Testis (tissue), 3 donors: ENCODE measurements around the gene SCNN1G. TPM values are rescaled to one million over a fixed set of nuclear protein-coding genes. Genes with fewer than 3 reads are reported as not detected.

Experiments
- DNase-seq: peaks from one replicate; pipeline ENCODE4 v3.0.0-alpha.2; 2019
- H3K27ac ChIP-seq, 2 donors: fragments of 200-600 bp; sonication (generic); one replicate each; pipeline ENCODE4 v1.5.1; 2019
- H3K27me3 ChIP-seq: fragments of 200-600 bp; sonication (generic); one replicate; pipeline ENCODE4 v1.5.1; 2019
- H3K36me3 ChIP-seq: fragments of 200-600 bp; sonication (generic); one replicate; pipeline ENCODE4 v1.5.1; 2017; ENCODE audit warnings: low read depth; ENCODE audit errors: missing control alignments
- H3K4me1 ChIP-seq: fragments of 200-600 bp; sonication (generic); one replicate; pipeline ENCODE4 v1.5.1; 2019
- H3K4me3 ChIP-seq, 2 donors: fragments of 200-600 bp; sonication (generic); one replicate each; pipeline ENCODE4 v1.5.1; 2017 to 2019
- H3K9me3 ChIP-seq: fragments of 200-600 bp; sonication (generic); one replicate; pipeline ENCODE4 v1.5.1; 2017
- POLR2A ChIP-seq: fragments of 450-650 bp; IDR thresholded peaks from one replicate; pipeline ENCODE4 v1.6.1; 2017; ENCODE audit warnings: antibody characterized with exemption, mild to moderate bottlenecking, moderate library complexity
- WGBS, 2 donors: methylation state at CpG; one replicate each; pipeline ENCODE4 v1.1.5; 2018; 5-methylcytosine and 5-hydroxymethylcytosine counted together
- intact Hi-C: fragments of 100-400 bp; cut with DNase I; formaldehyde crosslinking; loops from one replicate; pipeline ENCODE4 v1.15.1; 2023; ENCODE audit warnings: low total_unique reads
- polyA plus RNA-seq: library from polyadenylated mRNA; stranded (reverse); fragments of 350-450 nt; fragmentation: Illumina TruSeq; extraction: RNeasy Lipid Tissue Mini Kit (QIAGEN cat#74804); gene quantifications from one replicate; pipeline ENCODE4 v1.2.3, GENCODE V29; 2014; ENCODE audit warnings: low read depth, low replicate concordance; ENCODE audit not compliant: insufficient read depth
- total RNA-seq, 2 donors: library from RNA; depleted of rRNA; stranded (reverse); fragments of >200 nt; gene quantifications; one replicate each; pipeline ENCODE4 v1.2.3, GENCODE V29; 2016
- TF ChIP-seq, protein P1 (sequence below), 3 experiments: fragments of 450-650 bp in 2 of 3; fragments of 200-600 bp in 1 of 3; sonication (generic) in 1 of 3; IDR thresholded peaks; one replicate each; pipeline ENCODE4 v1.5.1; 2016 to 2019; ENCODE audit warnings: antibody characterized with exemption in 3 of 3, mild to moderate bottlenecking in 2 of 3, moderate library complexity in 1 of 3

The SCNN1G gene
- total and polyA plus RNA-seq, 3 donors from 2014 or later: 0.16 to 0.19 TPM; not detected in 1

DNA sequence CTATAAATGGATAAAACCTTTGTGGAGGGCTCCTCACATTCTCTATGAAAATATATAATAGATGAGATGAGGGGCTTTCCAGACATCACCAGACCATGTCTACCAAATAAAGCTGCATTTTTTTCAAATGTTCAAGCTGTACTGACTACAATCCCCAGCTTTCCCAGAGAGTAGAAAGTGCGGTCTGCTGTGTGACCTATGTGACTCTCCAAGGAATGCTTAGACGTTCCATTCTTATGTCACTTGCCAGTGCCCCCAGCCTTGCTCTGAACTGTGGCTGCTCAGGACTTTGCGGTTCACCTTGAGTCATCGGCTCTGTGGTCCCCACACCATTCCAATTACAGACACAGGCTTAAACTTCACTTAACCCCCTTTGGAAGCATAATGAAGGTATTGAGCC is 71.8 kb downstream of the SCNN1G start:
- no peaks in the 10 kb centered on the region for H3K27me3 ChIP-seq
- TF ChIP-seq, protein P1, sequence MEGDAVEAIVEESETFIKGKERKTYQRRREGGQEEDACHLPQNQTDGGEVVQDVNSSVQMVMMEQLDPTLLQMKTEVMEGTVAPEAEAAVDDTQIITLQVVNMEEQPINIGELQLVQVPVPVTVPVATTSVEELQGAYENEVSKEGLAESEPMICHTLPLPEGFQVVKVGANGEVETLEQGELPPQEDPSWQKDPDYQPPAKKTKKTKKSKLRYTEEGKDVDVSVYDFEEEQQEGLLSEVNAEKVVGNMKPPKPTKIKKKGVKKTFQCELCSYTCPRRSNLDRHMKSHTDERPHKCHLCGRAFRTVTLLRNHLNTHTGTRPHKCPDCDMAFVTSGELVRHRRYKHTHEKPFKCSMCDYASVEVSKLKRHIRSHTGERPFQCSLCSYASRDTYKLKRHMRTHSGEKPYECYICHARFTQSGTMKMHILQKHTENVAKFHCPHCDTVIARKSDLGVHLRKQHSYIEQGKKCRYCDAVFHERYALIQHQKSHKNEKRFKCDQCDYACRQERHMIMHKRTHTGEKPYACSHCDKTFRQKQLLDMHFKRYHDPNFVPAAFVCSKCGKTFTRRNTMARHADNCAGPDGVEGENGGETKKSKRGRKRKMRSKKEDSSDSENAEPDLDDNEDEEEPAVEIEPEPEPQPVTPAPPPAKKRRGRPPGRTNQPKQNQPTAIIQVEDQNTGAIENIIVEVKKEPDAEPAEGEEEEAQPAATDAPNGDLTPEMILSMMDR (IDR thresholded peaks at IDR 0.05): no peak
- no peak for TF ChIP-seq POLR2A
- no peak overlapping the region for H3K4me3 ChIP-seq
- no peak overlapping the region for H3K27ac ChIP-seq
- H3K4me1 ChIP-seq: no peaks in the 10 kb centered on the region
- intact Hi-C loops: no loop called here
- no peaks in the 10 kb centered on the region for H3K36me3 ChIP-seq
- no peak for DNase-seq
- WGBS, 2 donors: 68 to 73% methylated on average over 4 of the region's 4 CpGs
- no peaks in the 10 kb centered on the region for H3K9me3 ChIP-seq

DNA sequence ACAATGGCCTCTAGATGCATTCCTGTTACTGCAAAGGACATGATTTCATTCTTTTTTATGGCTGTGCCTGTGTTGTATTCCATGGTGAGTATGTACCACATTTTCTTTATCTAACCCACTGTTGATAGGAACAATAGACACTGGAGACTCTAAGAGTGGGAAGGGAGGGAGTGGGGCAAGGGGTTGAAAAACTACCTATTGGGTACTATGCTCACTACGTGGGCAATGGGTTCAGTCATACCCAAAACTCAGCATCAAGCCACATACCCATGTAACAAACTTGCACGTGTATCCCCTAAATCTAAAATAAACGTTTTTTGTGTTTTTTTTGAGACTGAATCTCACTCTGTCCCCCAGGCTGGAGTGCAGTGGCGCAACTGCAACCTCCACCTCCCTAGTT is 72.5 kb downstream of the SCNN1G start:
- H3K27me3 ChIP-seq: no peaks in the 10 kb centered on the region
- no peaks in the 10 kb centered on the region for H3K9me3 ChIP-seq
- no peak for TF ChIP-seq POLR2A
- WGBS, 2 donors: 74 to 75% methylated on average over 4 of the region's 4 CpGs
- H3K27ac ChIP-seq: no peak overlapping the region
- DNase-seq: no peak
- H3K4me3 ChIP-seq: no peak overlapping the region
- no peaks in the 10 kb centered on the region for H3K4me1 ChIP-seq
- intact Hi-C loops: no loop called here
- H3K36me3 ChIP-seq: no peaks in the 10 kb centered on the region

DNA sequence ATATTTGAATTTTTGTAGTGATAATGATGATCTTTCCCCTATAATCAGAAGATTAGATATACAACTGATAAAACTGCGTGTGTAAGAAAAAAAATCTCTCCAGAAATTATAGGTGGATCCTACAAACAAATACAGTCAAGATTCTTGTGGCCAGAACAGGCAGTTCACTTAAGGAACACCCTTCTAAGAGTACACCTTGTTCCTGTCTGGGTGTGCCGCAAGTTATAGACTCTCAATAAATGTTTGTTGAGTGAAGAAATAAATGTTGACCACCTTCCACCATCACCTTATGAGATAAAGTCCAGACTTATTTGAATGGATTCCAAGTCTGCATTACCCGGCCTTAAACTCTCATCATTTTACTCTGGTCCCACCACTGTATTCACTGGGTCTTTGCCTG is 73.9 kb downstream of the SCNN1G start:
- H3K4me1 ChIP-seq: no peaks in the 10 kb centered on the region
- no peak overlapping the region for H3K27ac ChIP-seq
- no peaks in the 10 kb centered on the region for H3K27me3 ChIP-seq
- H3K36me3 ChIP-seq: no peaks in the 10 kb centered on the region
- no peak overlapping the region for H3K4me3 ChIP-seq
- no peaks in the 10 kb centered on the region for H3K9me3 ChIP-seq
- intact Hi-C loops: no loop called here
- no peak for TF ChIP-seq POLR2A
- TF ChIP-seq, protein P1 (IDR thresholded peaks at IDR 0.05): no peak
- no peak for DNase-seq
- WGBS, 2 donors: 75 to 87% methylated on average over 3 of the region's 3 CpGs

DNA sequence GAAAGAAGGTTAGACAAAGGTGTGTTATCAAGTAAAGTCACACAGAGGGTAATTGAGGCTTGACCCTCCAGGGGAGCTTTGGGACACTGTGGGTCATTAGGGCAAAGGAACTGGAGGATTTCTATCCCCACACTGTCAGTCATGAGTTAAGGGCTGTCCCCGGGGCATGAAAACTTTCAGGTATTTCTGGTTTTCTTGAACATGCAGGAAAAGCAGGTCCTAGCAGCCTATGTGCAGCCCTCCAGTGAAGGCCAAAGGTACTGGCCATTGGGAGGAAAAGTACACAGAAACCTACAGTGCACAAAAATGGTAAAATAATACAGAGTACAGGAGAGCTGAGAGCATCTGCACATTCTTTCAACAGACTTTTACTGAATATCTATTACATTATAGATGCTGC is 75.1 kb downstream of the SCNN1G start:
- WGBS, 2 donors: 72 to 85% methylated on average over 1 of the region's 1 CpG
- no peak for DNase-seq
- Histone ChIP-seq H3K36me3 (no peaks in the 10 kb centered on the region), H3K27me3 (no peaks in the 10 kb centered on the region), H3K27ac (no peak overlapping the region), H3K4me1 (no peaks in the 10 kb centered on the region), H3K4me3 (no peak overlapping the region), H3K9me3 (no peaks in the 10 kb centered on the region)
- intact Hi-C loops: no loop called here
- TF ChIP-seq POLR2A: no peak
- TF ChIP-seq, protein P1 (IDR thresholded peaks at IDR 0.05): no peak

DNA sequence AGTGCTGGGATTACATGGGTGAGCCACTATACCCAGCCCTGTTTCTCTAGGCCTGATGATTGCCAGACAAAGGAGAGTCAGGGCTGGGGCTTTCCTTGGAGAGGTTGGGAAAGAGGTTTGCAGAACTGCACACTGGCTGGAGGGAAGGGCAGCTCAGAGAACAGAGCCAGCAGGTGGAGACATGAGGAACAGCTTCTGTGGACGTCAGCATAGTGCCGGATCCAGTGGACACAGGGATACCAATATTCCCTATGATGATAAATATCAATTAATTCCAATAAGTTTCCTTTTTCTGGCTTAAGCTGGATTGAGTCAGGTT is 76.3 kb downstream of the SCNN1G start:
- no peak overlapping the region for H3K4me3 ChIP-seq
- H3K4me1 ChIP-seq: no peaks in the 10 kb centered on the region
- no peak for TF ChIP-seq POLR2A
- TF ChIP-seq, protein P1 (IDR thresholded peaks at IDR 0.05): no peak
- intact Hi-C loops: no loop called here
- no peaks in the 10 kb centered on the region for H3K36me3 ChIP-seq
- H3K27ac ChIP-seq: no peak overlapping the region
- no peaks in the 10 kb centered on the region for H3K27me3 ChIP-seq
- H3K9me3 ChIP-seq: no peaks in the 10 kb centered on the region
- DNase-seq: no peak
- 71 to 79% methylated on average over 2 of the region's 2 CpGs for WGBS, 2 donors

Other genes starting within 250 kb of the SCNN1G start
- 10 to 100 TPM; 73.1 to 73.6 TPM for gene USP31, start 33.3 kb upstream of the SCNN1G start, total RNA-seq
- 23.3 TPM for gene USP31, start 33.3 kb upstream of the SCNN1G start, polyA plus RNA-seq
- gene SCNN1B, start 119.6 kb downstream of the SCNN1G start, total RNA-seq: under 1 TPM; 0.31 to 0.55 TPM
- 1.1 TPM for gene SCNN1B, start 119.6 kb downstream of the SCNN1G start, polyA plus RNA-seq